GM03348 (cell line): ENCODE results near the gene FAM120B.
A peak's percentile ranks its signal among the peaks of the same experiment; 100 is the strongest.

Source experiments
- DNase-seq: peaks from one replicate; pipeline ENCODE4 v3.0.0; 2012; ENCODE audit warnings: low spot score

FAM120B gene

GRCh38 chr6:170272341-170273065, 34.1 kb upstream of the FAM120B start:
- DNase-seq: no peak

- no peak for DNase-seq
Measured at GRCh38 chr6:170273191-170273590, 33.4 kb upstream of the FAM120B start.

- DNase-seq: no peak
Measured at GRCh38 chr6:170273681-170274080, 32.9 kb upstream of the FAM120B start.

- no peak for DNase-seq
Measured at GRCh38 chr6:170274713-170275560, 31.6 kb upstream of the FAM120B start.

- DNase-seq: no peak
Measured at GRCh38 chr6:170276369-170277057, 30.0 kb upstream of the FAM120B start.

GRCh38 chr6:170277893-170278742, 28.4 kb upstream of the FAM120B start:
- DNase-seq: no peak

- no peak for DNase-seq
Measured at GRCh38 chr6:170278743-170279094, 27.8 kb upstream of the FAM120B start.

- DNase-seq: no peak
Measured at GRCh38 chr6:170279426-170279825, 27.1 kb upstream of the FAM120B start.

DNA sequence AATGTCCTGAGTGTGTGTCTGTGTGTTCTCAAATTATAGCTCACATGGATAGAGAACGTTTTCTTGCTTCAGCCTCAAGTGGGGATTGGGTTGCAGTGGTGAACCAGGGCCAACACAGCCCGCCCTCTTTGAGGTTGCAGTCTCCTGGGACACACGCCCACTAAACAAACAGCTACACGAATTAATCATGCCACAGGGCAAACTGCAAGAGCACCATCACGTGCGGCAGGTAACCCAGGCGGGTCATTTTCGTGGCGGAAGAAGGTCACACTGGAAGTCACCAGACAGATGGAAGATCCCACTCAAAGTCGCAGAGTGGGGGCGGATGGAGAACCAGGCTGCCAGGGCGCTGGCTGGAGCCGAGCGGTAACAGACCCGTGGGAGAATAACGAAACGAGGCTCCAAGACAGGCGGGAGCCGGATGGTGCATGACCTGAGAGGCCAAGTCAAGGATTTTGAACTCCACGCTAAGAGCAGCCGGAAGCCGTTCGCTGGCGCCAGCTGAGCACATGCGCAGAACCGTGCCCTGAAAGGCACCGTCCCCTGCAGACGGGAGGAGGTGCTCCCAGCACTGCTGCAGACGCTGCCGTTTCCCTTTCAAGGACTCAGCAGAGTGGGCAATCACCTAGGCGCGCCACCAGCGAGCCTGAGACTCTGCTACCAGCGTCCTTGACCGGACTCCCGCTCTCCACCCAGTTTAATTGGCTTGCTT, 26.4 kb upstream of the FAM120B start:
- DNase-seq: peak; percentile 84

- DNase-seq: peak; percentile 31
Measured at GRCh38 chr6:170280689-170281045, 25.9 kb upstream of the FAM120B start.

- DNase-seq: no peak
Measured at GRCh38 chr6:170281331-170282292, 24.9 kb upstream of the FAM120B start.

- no peak for DNase-seq
Measured at GRCh38 chr6:170282512-170283158, 23.9 kb upstream of the FAM120B start.

- no peak for DNase-seq
Measured at GRCh38 chr6:170283212-170284081, 23.1 kb upstream of the FAM120B start.

- no peak for DNase-seq
Measured at GRCh38 chr6:170284126-170284773, 22.3 kb upstream of the FAM120B start.

DNA sequence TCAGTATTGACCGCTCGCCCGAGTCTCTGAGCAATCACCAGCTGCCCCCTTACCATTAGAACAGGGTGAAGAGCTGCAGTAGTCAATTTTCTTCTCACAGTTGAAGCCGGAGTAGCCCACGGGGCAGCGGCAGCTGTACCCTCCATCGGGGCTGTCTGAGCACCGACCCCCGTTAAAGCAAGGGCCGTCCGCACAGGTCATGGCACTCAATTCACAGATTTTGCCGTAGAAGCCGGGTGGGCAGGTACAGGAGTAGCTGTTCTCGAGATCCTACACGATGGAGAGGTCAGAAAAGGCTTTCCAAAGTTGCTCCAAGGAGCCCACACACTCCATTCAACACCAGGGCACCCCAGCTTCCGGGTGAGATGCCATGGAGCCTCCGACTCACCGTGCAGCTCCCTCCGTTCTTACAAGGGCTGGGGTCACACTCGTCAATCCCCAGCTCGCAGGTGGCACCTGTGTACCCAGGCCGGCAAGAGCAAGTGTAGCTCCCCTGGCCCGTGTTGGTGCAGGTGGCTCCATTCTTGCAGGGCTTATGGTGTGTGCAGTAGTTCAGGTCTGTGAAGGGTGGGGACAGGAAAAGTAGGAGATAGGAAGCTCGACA, 21.6 kb upstream of the FAM120B start:
- DNase-seq: no peak

- DNase-seq: no peak
Measured at GRCh38 chr6:170285482-170285881, 21.1 kb upstream of the FAM120B start.

DNA sequence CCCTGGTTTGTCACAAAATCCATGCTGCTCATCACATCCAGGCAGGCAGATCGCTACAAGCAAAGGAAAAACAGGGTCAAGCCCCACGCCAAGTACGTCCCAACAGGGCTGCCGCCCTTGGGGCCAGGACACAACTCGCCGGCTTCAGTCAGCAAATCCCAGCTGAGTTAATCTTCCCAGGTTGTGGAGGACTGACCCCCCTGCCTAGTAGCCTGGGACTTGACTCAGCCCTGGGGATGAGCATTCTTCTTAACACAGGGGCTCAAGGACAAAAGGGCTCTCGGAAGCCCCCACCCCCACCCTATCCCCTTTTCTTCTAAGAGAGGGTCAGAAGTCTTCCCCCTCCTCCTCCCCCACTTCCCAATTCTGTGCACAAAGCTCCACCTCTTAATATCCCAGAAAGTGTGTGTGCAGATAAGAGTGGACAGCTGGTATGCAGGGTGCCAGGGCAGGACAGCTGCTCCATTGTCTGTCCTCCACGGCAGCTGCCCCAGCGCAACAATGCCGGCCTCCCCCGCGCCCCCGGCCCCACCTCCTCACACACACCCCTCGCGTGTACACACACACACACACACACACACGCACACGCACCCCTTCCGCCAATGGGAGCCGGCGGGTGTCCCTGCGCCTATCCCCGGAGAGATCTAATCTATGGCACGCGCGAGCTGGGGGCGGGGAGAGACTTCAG, 20.2 kb upstream of the FAM120B start:
- no peak for DNase-seq
